ENCODE results near the gene APBB1.
"Not testable (repeated sequence)": the region's sequence is repeated elsewhere in the genome, so short reads cannot be mapped to it uniquely, and the experiment has no call there.

The APBB1 gene

DNA sequence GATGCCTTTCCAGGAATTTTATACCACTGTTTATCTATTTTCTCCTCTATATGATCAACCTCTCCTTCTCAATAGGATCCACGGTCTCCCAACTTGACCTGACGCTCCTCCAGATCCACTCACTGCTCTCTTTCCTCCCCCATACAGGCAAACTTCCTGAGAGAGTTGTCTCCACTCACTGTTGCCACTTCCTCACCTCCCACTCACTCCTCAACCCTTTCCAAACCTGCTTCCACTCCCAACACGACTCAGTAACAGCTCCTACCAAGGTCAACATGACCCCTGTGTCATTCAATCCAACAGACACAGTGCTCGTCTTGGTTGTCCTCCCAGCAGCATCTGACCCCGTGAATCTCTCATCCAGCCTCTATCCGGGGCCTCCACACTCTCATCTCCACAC lies 3.1 kb downstream of the APBB1 start:
- DNase-seq, result no peak

DNA sequence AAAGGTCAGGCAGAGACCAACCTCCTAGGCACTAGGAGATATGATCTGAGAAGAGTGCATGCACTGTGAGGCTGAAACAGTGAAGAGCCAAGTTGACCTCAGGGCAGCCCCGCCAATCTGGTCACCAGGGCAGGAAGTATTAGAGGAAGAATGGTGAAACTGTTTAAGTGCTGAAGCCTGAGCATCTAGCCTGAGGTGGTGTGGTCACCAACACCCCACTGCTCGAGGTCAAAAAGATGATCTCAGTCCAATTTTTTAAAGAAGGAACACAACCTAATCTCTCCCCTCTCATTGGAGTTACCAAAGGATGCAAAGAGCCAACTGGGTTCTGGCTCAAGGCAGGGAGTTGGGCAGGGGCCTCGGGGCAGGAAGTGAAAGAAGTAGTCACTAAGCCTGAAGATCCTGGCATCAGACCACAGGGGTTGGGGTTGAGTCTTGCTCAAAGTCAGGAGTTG lies 4.0 kb downstream of the APBB1 start:
- DNase-seq, result no peak

DNA sequence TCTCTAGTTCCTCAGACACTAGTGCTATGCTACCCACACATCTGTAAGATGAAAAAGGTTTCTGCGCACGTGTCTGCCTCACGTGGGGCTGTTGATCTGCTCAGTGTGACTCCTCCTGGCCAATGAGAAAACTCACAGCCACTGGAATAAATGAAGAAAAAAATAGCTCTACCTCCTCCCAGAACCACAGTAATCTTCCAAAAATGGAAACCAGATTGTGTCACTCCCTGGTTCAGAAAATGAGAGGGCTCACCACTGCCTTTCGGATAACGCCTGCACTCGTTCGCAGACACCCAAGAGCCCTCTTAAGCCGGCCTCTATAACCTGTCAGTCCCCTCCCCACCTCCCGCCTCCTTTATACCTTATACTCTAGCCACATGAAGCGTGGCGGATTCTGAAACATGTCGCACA lies 5.1 kb downstream of the APBB1 start:
- no peak for DNase-seq

DNA sequence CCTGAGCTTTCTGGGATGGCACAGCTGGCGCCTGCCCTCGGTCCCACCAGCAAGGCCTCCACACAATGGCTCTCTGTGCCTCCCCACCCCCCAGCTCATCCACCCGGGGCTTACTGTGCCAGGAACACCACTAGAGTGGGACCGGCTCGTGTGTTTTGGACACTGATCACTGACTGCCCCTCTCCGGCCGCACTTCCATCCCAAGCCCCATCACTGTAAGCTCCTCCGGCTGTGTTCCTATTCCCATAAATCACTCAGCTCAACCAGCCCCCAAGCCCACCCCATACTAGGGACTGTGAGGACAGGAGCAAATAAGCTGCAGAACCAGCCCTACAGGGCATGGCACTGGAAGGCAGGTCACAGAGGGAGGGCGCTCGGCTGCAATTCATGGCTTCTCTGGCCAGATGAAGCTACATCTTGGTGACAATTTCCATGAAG lies 7.3 kb downstream of the APBB1 start:
- DNase-seq, result peak; percentile 82 to 88

DNA sequence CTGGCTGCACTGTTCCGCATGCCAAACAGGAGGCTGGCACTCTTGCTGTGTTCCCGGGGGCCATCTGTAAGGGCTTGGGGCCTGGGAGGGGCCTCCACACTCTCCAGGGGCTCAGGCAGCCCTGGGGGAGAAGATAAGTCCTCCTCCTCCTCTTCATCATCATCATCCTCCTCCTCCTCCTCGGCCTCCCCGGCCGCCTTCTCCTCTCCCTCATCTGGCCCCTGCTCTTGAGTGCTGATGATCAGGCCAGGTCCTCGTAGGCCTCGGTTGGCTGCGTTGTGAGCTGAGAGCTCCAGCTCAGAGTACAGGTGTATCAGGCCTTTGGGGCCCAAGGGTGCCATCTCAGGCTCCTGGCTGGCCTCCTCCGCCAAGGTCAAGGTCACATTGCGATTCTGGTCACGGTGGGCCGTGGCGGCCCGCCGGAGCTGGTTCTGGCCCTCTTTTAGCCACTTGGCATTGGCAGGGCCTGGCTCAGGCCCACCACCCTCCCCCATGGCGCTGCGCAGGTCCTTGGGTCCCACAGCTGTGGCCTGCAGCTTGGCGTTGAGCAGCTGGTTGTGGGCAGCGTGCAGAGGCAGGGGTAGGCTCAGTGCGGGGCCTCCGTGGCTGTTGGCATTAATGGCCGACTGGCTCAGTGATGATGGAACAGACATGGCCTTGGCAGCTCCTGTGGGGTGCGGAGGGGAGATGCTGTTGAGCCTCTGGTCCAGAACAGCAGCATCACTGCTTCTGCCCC lies 8.0 kb downstream of the APBB1 start:
- DNase-seq, result peak in 1 of 2 donors; percentile 71

DNA sequence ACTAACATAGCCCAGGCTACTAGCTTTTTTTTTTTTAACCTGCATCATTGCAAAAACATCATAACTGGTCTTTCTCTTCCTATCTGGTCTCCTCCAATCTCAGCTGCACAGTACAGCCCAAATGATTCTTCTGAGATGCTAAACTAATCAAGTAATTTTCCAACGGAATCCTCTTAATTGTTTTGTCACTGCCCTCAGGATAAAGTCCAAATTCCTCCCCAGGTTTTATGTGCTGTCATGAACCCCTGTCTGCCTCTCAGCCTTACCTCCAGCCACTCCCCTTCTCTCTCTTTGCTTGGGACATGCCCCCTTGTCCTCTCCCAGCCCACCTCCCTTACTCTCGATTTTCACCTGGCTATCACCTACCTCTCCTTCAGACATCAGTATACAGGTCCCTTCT lies 12.5 kb downstream of the APBB1 start:
- DNase-seq, result no peak

DNA sequence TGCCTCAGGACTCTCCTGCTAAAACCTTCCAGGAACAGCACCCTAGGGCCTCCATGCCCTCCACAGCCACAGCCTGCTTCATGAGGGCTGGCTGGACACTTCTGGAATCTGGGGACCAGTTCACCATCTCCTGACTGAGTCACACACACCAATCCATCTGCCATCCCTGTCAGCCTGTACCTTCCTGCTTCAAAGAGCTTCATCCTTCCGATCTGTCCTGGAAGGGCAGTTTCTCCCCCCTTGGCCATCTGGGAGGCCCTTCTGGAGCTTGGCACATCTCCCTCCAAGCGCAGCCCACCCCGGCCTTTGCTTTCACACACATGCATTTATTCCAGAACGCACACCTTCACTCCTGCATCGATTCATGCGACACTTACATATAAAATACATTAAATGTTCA lies 13.0 kb downstream of the APBB1 start:
- DNase-seq, result no peak

DNA sequence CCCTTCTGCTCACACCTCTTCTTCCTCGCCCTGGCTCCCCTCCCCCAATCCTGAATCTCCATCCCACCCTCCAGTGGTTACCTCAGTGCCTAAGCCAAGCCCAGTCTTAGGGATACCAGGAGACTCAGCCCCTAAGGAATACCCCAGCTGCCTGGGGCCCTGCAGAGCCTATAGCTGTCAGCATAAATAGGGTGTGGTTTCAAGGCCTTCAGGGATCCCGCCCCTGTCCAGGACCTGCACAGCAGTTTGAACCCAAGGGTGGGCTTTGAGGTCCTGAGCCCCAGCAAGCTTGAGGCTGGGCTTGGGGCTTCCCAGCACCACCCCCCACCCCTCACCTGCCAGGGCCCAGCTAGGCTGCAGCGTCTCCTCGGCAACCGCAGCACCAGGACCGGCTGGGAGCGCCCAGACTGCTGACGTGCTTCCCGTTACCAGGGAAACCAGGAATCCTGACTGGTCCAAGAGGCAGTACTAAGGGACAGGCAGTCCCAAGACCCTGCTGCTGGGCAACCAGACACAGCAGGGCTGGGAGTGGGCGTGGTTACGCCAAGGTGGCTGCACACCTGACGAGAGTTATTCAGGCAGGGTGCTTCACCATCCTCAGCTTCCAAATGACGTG lies 13.7 kb downstream of the APBB1 start:
- peak; percentile 39 to 42 for DNase-seq

DNA sequence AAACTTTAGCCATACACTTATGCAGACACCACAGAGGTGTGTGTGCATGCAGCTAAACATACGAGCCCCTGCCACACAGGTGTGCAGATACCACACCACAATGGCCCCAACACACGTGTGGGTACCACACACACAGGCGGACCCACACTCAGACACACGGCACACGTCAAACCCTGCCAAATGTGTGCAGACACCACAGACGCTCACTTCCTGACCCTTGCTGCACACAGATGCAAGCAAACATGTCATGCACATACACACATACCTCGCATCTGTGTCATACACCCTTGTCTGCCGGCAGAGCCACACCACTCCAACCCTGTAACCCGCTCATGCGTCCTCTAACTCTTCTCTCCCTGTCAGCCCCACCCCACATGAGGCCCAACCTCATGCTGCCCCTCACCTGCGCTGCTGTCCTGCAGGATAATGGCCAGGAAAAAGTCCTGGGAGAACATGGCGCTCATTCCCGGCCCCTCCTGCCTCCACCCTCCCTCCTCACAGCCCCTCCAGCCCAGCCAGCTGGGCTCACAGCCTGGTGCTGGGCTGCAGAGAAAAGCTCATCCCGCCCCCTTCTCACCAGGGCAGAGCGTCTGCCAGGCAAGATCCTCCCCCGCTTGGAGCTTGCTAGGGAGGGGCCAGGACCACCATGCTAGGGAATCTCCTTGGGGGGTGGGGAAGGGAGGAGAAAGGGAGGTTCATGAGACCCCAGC lies 14.4 kb downstream of the APBB1 start:
- DNase-seq, result peak; percentile 45 to 57

DNA sequence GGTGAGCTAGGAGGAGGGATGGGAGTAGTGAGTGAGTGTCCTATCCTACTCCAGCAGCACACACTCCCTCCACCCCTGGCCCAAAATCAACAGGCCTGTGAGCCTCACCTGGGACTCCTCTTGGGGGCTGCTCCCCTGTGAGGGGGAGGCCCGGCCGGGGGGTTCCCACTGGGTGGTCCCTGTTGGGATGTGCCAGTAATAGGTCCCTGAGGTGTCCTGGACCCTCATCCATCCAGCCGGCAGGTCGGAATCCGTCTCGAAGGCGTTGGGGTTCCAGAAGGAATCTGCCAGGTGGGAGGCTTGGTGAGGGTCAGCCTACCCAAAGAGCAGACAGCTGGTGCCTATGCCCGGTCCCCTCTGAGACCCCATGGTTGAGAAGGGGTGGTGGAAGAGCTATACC lies 15.4 kb downstream of the APBB1 start:
- no peak for DNase-seq

DNA sequence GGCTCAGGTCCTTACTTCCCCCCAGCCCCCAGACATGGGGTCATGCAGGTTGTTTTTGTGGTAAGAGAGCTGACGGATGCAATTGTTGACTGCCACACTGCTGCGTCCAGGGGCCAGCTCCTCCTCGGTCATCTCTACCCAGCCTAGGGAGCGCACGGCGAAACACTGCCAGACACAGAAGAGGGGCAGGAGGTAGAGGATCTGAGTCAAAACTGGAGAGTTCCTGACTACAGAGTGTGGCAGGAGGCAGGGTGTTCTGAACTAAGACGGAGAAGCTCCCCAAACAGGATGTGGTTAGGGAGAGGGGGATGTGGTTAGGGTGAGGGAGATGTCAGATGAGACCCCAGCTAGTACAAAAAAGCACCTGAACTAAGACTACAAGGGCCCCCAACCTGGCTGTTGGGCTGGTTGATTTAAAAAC lies 16.3 kb downstream of the APBB1 start:
- no peak for DNase-seq

DNA sequence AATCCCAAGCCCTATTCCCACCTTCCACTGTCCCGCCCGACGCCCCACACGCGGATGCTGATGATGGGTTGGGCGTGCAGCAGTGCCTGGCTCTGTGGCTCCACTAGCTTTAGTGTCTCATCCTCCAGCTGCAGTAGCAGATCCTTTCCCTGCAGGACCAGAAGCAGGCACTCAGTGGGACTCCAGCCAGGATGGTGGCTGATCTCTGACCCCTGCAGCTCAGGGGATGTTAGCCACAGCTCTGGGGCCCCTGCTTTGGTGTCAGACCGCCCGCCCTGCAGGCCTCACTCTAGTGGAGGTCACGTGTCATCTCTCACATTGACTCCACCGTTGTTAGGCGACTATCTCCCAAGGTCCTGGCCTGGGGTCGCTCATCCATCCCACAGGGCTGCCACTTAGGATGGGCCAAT lies 16.8 kb downstream of the APBB1 start:
- DNase-seq, result no peak

DNA sequence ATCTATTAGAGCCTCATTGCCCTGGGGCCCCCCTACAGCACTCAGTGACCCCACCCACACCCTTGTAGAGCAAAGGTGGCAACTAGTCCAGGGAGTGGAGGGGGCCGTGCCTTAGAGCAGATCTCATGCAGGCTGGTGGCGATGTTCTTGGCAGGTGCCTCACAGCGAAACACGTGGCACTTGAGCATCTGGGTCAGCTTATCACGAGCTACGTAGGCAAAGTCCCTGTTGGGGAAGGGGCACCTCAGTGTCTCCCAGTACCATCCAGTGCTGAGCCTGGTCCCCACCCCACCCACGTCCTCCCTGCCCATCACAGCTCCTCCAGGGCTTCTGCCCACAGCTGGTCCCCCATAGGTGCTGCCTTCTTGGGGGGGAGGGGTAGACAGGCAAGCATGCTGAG lies 17.4 kb downstream of the APBB1 start:
- no peak for DNase-seq

DNA sequence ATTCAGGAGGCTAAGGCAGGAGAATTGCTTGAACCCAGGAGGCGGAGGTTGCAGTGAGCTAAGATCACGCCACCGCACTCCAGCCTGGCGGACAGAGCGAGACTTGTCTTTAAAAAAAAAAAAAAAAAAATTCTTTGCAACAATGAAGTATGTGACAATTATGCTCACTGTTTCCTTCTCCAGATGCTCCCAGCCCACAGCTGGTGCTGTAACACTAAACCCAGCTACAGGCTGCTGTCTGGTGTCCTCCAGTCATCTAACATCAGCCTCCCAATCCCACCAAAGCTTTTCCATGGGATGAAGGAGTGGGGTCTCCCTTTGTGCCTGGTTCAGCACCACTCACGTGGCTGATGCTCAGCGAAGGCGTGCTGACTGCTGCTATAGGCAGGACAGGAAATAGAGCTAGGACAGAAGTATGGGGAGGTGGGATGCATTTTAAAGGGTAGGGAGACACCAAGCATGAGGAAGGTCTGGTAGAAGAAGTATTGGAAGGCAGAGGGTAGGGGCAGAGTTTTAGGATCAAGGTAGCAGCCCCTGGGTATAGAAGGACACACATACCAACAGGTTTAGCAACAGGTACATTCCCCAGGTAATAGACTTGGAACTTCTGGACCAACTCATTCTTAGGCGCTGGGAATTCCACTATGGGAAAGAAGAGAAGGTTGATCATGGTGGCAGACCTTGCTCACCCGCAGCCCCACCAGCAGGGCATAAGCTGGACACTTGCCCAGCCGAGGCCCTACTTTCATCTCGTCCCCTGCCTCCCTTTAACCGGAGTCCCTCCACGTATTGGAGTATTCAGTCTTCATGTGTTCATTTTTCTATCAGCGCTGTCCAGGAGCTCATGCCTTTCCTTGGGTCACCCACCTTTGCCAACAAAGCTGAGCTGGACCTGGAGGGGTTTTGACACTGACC lies 18.2 kb downstream of the APBB1 start:
- DNase-seq, result no peak

DNA sequence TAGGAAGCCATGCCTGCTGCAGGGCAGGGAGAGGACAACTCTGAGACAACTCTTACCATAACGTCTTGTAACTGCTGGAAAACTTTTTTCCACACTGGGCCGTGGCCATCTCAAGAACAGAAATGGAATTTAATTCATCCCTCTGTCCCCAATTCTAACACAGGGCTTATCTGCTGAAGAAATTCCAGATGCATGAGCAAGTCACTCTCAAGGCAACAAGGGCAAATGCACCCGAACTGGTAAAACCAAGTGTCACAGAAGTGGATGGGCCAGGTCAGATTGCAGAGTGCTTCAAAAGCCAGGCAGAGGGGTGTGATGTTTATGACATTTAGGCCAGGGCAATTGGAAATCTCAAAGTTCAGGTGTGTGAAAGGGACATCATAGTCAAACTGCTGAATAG lies 21.3 kb downstream of the APBB1 start:
- DNase-seq, result no peak

DNA sequence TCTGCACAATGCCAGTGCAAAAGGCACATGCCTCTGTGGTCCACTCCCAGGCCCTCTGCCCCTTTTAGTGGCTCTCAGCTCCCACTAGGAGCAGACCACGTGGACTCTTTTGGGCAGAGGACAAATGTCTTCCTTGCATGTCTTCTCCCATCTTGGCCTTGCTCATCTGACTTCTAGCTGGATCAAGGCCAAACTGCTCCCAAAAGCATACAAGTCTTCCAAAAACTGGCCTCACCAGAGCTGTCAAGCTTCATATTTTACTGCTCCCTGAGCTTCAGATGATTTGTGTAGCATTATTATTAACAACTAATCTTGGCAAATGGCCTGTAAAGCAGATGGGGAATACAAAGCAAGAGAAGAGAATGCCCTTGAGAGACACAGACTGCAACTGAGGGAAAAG lies 21.7 kb downstream of the APBB1 start:
- DNase-seq, result no peak

DNA sequence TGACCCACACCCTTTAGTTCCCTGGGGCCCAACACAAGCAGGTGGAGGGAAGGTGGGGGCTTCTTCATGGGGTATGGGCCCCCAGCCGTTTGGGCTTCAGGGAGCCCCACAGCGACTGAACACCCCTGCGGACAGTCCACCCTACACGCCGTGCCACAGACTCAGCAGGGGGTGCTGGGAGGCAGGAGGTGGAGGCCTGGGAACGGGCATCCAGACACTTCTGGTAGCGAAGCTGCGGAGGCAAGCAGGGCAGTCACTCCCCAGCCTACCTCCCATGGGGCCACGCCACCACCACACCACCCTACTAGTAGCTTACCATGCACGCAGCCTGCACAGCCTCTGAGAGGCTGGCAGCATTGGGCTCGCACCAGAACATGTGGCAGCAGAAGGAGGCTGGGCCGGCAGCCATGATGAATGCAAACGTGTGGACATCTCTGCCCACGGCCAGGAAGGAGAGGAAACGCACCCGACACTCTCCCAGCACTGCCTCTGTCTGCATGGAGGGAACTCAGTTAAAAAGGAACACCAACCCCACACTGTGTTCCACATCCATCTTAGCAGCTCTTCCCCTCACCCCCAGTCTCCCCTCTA lies 23.3 kb downstream of the APBB1 start:
- peak in 1 of 2 donors; percentile 18 for DNase-seq

DNA sequence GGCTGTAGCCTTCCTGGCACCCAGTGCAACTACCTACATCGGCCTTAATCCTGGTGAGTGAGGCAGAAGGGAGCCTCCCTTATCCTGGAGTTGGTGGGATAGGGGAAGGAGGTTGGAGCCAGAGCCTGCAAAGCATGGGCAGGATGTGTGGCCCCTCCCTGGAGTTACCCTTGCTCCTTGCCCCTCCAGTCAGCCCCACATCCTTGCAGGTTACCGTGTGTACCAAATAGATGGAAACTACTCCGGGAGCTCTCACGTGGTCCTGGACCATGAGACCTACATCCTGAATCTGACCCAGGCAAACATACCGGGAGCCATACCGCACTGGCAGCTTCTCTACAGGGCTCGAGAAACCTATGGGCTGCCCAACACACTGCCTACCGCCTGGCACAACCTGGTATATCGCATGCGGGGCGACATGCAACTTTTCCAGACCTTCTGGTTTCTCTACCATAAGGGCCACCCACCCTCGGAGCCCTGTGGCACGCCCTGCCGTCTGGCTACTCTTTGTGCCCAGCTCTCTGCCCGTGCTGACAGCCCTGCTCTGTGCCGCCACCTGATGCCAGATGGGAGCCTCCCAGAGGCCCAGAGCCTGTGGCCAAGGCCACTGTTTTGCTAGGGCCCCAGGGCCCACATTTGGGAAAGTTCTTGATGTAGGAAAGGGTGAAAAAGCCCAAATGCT lies 24.8 kb downstream of the APBB1 start:
- DNase-seq, result no peak

DNA sequence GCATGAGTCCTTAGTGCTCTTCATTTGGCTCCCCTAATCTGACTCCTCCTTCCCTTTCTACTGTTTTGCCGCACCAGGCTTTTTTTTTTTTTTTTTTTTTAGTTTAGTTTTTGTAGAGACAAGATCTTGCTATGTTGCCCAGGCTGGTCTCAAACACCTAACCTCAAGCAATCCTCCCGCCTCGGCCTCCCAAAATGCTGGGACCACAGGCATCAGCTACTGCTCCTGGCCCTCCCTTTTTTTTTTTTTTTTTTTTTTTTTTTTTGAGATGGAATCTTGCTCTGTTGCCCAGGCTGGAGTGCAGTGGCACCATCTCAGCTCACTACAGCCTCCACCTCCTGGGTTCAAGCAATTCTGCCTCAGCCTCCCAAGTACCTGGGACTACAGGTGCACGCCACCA lies 26.6 kb downstream of the APBB1 start:
- DNase-seq, result not testable (repeated sequence)

DNA sequence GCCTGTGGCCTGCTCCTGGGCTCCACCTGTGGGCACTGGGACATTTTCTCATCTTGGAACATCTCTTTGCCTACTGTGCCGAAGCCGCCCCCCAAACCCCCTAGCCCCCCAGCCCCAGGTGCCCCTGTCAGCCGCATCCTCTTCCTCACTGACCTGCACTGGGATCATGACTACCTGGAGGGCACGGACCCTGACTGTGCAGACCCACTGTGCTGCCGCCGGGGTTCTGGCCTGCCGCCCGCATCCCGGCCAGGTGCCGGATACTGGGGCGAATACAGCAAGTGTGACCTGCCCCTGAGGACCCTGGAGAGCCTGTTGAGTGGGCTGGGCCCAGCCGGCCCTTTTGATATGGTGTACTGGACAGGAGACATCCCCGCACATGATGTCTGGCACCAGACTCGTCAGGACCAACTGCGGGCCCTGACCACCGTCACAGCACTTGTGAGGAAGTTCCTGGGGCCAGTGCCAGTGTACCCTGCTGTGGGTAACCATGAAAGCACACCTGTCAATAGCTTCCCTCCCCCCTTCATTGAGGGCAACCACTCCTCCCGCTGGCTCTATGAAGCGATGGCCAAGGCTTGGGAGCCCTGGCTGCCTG lies 27.3 kb downstream of the APBB1 start:
- no peak for DNase-seq

DNA sequence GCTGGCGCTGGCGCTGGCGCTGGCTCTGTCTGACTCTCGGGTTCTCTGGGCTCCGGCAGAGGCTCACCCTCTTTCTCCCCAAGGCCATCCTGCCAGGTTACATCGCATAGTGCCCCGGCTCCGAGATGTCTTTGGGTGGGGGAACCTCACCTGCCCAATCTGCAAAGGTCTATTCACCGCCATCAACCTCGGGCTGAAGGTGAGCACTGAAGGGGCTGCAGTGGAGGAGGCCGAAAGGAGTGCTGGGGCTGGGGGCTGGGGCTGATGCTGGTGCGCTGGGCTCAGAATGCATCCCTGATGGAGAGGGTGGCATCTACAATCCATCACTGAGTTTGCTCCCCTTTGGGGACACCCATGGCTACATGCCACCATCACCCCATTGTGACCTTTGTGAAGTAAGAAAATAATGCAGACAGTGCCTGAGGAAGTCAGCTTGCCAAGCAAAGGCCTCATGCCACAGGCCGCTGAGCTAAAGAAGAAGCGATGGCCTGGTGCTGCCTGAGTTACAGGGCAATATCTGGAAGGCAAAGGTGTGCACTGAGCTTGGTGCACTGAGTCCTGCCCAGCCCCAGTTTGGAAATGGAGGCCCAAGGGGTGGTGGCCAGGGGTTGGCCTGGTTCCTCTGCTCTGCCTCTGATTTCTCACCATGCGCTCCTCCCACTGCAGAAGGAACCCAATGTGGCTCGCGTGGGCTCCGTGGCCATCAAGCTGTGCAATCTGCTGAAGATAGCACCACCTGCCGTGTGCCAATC lies 28.0 kb downstream of the APBB1 start:
- no peak for DNase-seq
